Measurements from ENCODE around the gene POP7.
"Not testable (repeated sequence)": the region's sequence is repeated elsewhere in the genome, so short reads cannot be mapped to it uniquely, and the experiment has no call there.

GRCh38 chr7:100669106-100669505 is 36.8 kb upstream of the POP7 start:
- TF ChIP-seq ZNF70, TSHZ2, CSDC2 (CRISPR knock-in tag; IDR thresholded peaks at IDR 0.05): not testable (repeated sequence)
